ENCODE measurements around the gene ACVR2A.

DNA sequence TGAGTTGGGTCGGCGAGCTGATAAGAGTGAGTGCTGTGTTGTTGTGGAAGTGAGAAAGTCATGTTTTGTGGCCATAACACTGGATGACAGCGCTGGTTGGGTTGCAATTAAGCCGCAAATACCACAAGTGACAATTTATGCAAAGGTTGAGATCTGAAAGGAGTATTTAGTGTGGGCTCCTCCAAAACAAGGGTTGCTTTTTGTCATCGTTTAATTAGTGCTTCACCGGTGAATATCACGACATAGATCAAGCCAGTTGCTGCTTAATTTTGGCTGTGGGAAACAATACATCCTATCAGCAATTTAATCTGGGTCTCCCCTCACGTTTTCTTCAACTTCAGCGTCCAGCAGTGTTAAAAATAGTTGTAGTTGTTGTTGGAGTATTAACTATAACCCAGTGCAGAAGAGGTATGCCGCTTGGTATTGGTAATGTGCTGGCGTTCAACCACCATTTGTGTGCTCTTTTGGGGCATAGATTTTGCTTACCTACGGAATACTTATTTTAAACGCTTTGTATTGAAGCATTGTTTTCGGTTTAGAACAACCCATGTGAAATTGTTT lies 662 bp downstream of the ACVR2A start:
- TF ChIP-seq, protein P1, sequence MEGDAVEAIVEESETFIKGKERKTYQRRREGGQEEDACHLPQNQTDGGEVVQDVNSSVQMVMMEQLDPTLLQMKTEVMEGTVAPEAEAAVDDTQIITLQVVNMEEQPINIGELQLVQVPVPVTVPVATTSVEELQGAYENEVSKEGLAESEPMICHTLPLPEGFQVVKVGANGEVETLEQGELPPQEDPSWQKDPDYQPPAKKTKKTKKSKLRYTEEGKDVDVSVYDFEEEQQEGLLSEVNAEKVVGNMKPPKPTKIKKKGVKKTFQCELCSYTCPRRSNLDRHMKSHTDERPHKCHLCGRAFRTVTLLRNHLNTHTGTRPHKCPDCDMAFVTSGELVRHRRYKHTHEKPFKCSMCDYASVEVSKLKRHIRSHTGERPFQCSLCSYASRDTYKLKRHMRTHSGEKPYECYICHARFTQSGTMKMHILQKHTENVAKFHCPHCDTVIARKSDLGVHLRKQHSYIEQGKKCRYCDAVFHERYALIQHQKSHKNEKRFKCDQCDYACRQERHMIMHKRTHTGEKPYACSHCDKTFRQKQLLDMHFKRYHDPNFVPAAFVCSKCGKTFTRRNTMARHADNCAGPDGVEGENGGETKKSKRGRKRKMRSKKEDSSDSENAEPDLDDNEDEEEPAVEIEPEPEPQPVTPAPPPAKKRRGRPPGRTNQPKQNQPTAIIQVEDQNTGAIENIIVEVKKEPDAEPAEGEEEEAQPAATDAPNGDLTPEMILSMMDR (IDR thresholded peaks at IDR 0.05; ENCODE audit: low read length), result no peak
- TF ChIP-seq EZH2 (optimal IDR thresholded peaks at IDR 0.05; ENCODE audit: low read depth, low read length) (no peak), EZH2phosphoT487 (IDR thresholded peaks at IDR 0.05; ENCODE audit: low read length) (no peak)
